Lung (tissue), 12 donors: ENCODE data around the gene CCDC171. TPM values are rescaled to one million over a fixed set of nuclear protein-coding genes. Genes with fewer than 3 reads are reported as not detected.

Experiments
- ATAC-seq: fragments of 200-7000 bp; cut with Tn5 transposase; one replicate; pipeline ENCODE4 v1.9.1; 2020; ENCODE audit warnings: moderate number of reproducible peaks; ENCODE audit not compliant: insufficient read depth, low FRiP score
- DNase-seq, 3 donors: peaks; one replicate each; pipeline ENCODE4 v3.0.0-alpha.2; 2013 to 2017
- H3K27ac ChIP-seq, 2 donors: one replicate each; pipeline ENCODE4 v1.5.1; 2013; ENCODE audit warnings: mild to moderate bottlenecking in 2 of 2, moderate library complexity in 2 of 2, control low read depth in 1 of 2, inconsistent platforms in 1 of 2, low read depth in 1 of 2, low read length in 1 of 2
- H3K27me3 ChIP-seq, 3 donors: one replicate each; pipeline ENCODE4 v1.5.1; 2013; ENCODE audit warnings: low read length in 2 of 3; ENCODE audit not compliant: control insufficient read depth in 3 of 3, insufficient read depth in 3 of 3
- H3K36me3 ChIP-seq, 4 donors: one replicate each; pipeline ENCODE4 v1.5.1; 2013; ENCODE audit warnings: low read length in 4 of 4, mild to moderate bottlenecking in 1 of 4, moderate library complexity in 1 of 4; ENCODE audit not compliant: control insufficient read depth in 4 of 4, insufficient read depth in 4 of 4
- H3K4me1 ChIP-seq, 5 donors: one replicate each; pipeline ENCODE4 v1.5.1; 2013; ENCODE audit warnings: low read length in 5 of 5, mild to moderate bottlenecking in 2 of 5, moderate library complexity in 1 of 5; ENCODE audit not compliant: control insufficient read depth in 5 of 5, insufficient read depth in 5 of 5
- H3K4me3 ChIP-seq: one replicate; pipeline ENCODE4 v1.5.1; 2013; ENCODE audit warnings: mild to moderate bottlenecking, control low read depth, moderate library complexity
- H3K9ac ChIP-seq, 2 donors: one replicate each; pipeline ENCODE4 v1.5.1; 2013; ENCODE audit warnings: low read length in 2 of 2, control low read depth in 1 of 2; ENCODE audit not compliant: insufficient read depth in 1 of 2
- H3K9me3 ChIP-seq, 4 donors: one replicate each; pipeline ENCODE4 v1.5.1; 2013; ENCODE audit warnings: low read length in 3 of 4, mild to moderate bottlenecking in 1 of 4, moderate library complexity in 1 of 4; ENCODE audit not compliant: control insufficient read depth in 4 of 4, insufficient read depth in 3 of 4
- WGBS, 2 donors: extraction: QIAGEN DNeasy Blood & Tissue Kit; methylation state at CpG; one replicate each; pipeline ENCODE4 v1.1.7; 2013; 5-methylcytosine and 5-hydroxymethylcytosine counted together
- polyA plus RNA-seq, 2 donors: library from polyadenylated mRNA; stranded (reverse); fragments of 200-250 nt; gene quantifications; one replicate each; pipeline ENCODE4 v1.2.1, GENCODE V29; 2013
- total RNA-seq, 2 donors: library from RNA; depleted of rRNA in 1 of 2; stranded (reverse); fragments of >200 nt in 1 of 2; gene quantifications; one replicate each; pipeline ENCODE4 v1.2.1, GENCODE V29; 2014 to 2021
- TF ChIP-seq, protein P1 (sequence below): IDR thresholded peaks from 2 replicates; pipeline ENCODE4 v1.5.1; 2012; ENCODE audit warnings: mild to moderate bottlenecking; ENCODE audit errors: control extremely low read depth, extremely low read depth
- donor health status: control.
- donor health status: control.
- donor health status: Bipolar disorder and iron deficiency.
- donor health status: healthy.
- donor health status: DM: yes; HTN: yes; CAD: no.

The CCDC171 gene
- total and polyA plus RNA-seq, 4 donors: 0.40 to 17.0 (median 2.5) TPM

DNA sequence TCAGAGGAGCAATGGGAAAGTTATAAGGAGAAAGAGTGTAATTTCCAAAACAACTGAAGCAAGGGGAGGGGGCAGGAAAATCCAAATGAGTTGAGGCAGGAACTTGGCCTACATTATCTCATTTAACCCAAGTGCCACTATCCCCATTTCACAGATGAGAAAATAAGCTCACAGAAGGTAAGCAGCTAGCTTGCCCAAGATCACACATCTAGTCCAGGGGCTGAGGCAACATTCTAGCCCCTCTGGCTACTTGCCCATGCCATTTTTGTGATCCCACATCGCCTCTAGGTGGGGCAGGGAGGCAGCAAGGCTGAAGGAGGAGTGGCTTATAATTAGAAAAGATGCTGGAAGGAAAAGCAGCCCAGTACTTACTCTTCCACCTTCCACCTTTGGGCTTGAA, 39.5 kb upstream of the CCDC171 start:
- no peaks in the 10 kb centered on the region for H3K36me3 ChIP-seq
- H3K27me3 ChIP-seq: no peaks in the 10 kb centered on the region
- TF ChIP-seq, protein P1, sequence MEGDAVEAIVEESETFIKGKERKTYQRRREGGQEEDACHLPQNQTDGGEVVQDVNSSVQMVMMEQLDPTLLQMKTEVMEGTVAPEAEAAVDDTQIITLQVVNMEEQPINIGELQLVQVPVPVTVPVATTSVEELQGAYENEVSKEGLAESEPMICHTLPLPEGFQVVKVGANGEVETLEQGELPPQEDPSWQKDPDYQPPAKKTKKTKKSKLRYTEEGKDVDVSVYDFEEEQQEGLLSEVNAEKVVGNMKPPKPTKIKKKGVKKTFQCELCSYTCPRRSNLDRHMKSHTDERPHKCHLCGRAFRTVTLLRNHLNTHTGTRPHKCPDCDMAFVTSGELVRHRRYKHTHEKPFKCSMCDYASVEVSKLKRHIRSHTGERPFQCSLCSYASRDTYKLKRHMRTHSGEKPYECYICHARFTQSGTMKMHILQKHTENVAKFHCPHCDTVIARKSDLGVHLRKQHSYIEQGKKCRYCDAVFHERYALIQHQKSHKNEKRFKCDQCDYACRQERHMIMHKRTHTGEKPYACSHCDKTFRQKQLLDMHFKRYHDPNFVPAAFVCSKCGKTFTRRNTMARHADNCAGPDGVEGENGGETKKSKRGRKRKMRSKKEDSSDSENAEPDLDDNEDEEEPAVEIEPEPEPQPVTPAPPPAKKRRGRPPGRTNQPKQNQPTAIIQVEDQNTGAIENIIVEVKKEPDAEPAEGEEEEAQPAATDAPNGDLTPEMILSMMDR: no peak
- no peak overlapping the region for H3K9ac ChIP-seq
- peaks cover 0 to 1% (median 0%) of the 10 kb centered on the region in 4 donors for H3K9me3 ChIP-seq
- H3K4me3 ChIP-seq: no peak overlapping the region
- ATAC-seq: no peak
- no peak overlapping the region for H3K27ac ChIP-seq
- H3K4me1 ChIP-seq: peaks cover 0 to 23% (median 2%) of the 10 kb centered on the region in 5 donors
- DNase-seq: no peak
- 44 to 70% methylated on average over 1 of the region's 1 CpG for WGBS, 2 donors

DNA sequence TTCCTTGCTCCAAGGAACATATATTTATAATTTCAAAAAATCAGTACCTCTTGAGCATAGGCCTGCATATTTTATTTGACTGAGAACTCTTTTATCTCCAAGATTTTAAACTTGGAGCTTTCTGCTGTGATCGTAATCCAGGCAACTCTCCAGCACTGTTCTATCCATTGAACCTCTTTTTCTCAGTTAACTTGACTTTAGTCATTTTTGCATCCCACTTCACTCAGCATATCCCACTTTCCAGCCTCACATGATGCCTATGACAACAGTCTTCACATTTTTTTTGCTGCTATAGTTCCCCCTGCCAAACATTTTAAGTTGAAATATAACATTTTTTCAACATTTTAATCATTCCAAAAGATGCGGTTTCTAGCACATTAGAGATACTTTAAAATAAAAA, 33.0 kb upstream of the CCDC171 start:
- no peak for DNase-seq
- H3K36me3 ChIP-seq: no peaks in the 10 kb centered on the region
- H3K4me1 ChIP-seq: no peaks in the 10 kb centered on the region
- no peak overlapping the region for H3K9ac ChIP-seq
- TF ChIP-seq, protein P1: no peak
- no peaks in the 10 kb centered on the region for H3K27me3 ChIP-seq
- 85 to 96% methylated on average over 2 of the region's 2 CpGs for WGBS, 2 donors
- no peak overlapping the region for H3K4me3 ChIP-seq
- no peak for ATAC-seq
- peaks cover 0 to 2% (median 0%) of the 10 kb centered on the region in 4 donors for H3K9me3 ChIP-seq
- no peak overlapping the region for H3K27ac ChIP-seq

DNA sequence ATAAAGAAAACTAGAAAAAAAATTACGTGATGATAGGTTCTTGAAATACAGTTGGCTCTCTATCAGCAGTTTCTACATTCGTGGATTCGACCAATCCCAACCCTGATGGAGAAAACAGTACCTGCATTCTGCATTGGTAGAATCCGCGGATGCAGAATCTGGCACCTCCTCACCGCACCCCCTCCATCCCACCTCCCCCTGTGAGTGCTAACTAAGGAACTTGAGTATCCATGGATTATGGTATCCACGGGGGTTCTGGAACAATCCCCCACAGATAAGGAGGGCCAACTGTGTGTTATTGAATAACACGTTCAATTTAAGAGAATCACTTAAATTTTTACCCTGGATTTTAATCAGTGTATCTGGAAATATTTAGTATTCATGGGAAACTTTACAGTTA, 31.6 kb upstream of the CCDC171 start:
- H3K27me3 ChIP-seq: no peaks in the 10 kb centered on the region
- no peak overlapping the region for H3K27ac ChIP-seq
- H3K4me3 ChIP-seq: no peak overlapping the region
- DNase-seq: no peak
- TF ChIP-seq, protein P1: no peak
- WGBS, 2 donors: 81 to 91% methylated on average over 8 of the region's 8 CpGs
- no peak overlapping the region for H3K9ac ChIP-seq
- H3K4me1 ChIP-seq: peaks cover 0 to 2% (median 0%) of the 10 kb centered on the region in 5 donors
- ATAC-seq: no peak
- H3K36me3 ChIP-seq: no peaks in the 10 kb centered on the region
- peaks cover 0 to 2% (median 0%) of the 10 kb centered on the region in 4 donors for H3K9me3 ChIP-seq

DNA sequence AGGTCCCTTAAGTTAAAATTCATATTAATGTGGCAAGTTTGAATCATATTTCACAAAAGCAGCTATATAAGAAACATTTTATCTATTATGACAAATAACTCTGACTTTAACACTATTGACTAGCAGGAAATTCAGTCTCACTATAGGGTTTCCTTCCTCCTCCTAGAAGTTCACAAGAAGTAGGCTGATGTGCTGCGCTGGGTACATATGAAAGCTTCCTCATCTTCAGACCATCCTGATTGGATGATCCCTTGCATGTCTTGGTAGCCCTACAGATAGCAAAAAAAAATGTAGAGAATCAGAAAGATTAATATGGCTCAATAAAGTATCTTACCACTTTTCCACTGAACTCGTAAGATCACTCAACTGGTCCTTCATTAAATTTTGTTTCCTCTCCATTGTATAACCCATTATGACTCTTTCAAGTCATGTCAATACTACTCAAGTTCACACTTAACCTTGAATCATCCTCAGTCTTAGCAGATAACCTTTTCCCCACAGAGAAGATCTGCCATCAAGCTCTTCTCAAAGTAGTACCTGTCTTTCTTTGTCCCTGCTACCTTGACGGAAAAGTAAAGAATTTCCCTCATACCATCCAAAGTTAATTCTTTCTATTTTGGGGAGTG, 30.6 kb upstream of the CCDC171 start:
- no peak for DNase-seq
- H3K9ac ChIP-seq: no peak overlapping the region
- no peak overlapping the region for H3K27ac ChIP-seq
- TF ChIP-seq, protein P1: no peak
- no peak for ATAC-seq
- H3K4me1 ChIP-seq: peaks cover 0 to 2% (median 0%) of the 10 kb centered on the region in 5 donors
- H3K9me3 ChIP-seq: peaks cover 0 to 2% (median 0%) of the 10 kb centered on the region in 4 donors
- H3K4me3 ChIP-seq: no peak overlapping the region
- 83 to 87% methylated on average over 3 of the region's 3 CpGs for WGBS, 2 donors
- no peaks in the 10 kb centered on the region for H3K36me3 ChIP-seq
- no peaks in the 10 kb centered on the region for H3K27me3 ChIP-seq
